Left lung (tissue), 10 donors: ENCODE data around the gene SELENBP1. TPM values are rescaled to one million over a fixed set of nuclear protein-coding genes. Genes with fewer than 3 reads are reported as not detected.

Experiments
- ATAC-seq: fragments of 200-7000 bp; cut with Tn5 transposase; one replicate; pipeline ENCODE4 v1.9.1; 2020; ENCODE audit warnings: moderate library complexity
- DNase-seq, 4 donors: peaks; one replicate each; pipeline ENCODE4 v3.0.0-alpha.2; 2013 to 2020
- H3K27ac ChIP-seq, 2 donors: fragments of 200-600 bp; sonication (generic) in 1 of 2; one replicate each; pipeline versions ENCODE4 v1.5.0 to v1.8.0; 2020 to 2021
- H3K27me3 ChIP-seq, 2 donors: fragments of 200-600 bp; sonication (generic) in 1 of 2; one replicate each; pipeline versions ENCODE4 v1.5.0 to v1.8.0; 2020 to 2021
- H3K36me3 ChIP-seq, 2 donors: fragments of 200-600 bp; sonication (generic) in 1 of 2; one replicate each; pipeline versions ENCODE4 v1.5.0 to v1.8.0; 2020 to 2021
- H3K4me1 ChIP-seq, 2 donors: fragments of 200-600 bp; one replicate each; pipeline ENCODE4 v1.8.0; 2021
- H3K4me3 ChIP-seq, 2 donors: fragments of 200-600 bp; sonication (generic) in 1 of 2; one replicate each; pipeline versions ENCODE4 v1.5.0 to v1.8.0; 2020 to 2021; ENCODE audit warnings: mild to moderate bottlenecking in 1 of 2
- H3K9me3 ChIP-seq, 2 donors: fragments of 200-600 bp; sonication (generic) in 1 of 2; one replicate each; pipeline versions ENCODE4 v1.5.0 to v1.8.0; 2020 to 2021
- intact Hi-C, 2 donors: fragments of 100-400 bp; cut with DNase I; formaldehyde crosslinking; loops; one replicate each; pipeline versions ENCODE4 v1.11.2 to v1.14.2; 2022
- polyA plus RNA-seq, 6 donors: library from polyadenylated mRNA; unstranded; fragments of 120-200 nt; gene quantifications; one replicate each; pipeline ENCODE4 v1.2.1, GENCODE V29; 2013; ENCODE audit not compliant: insufficient read length in 6 of 6
- total RNA-seq, 2 donors: library from RNA; stranded (reverse); fragmentation: NEBNext Ultra II Directional; extraction: Animal tissue kit (Norgen Biotek cat#: 25700); gene quantifications; one replicate each; pipeline ENCODE4 v1.2.1, GENCODE V29; 2021
- TF ChIP-seq, protein P1 (sequence below), 2 donors: fragments of 200-600 bp; sonication (generic) in 1 of 2; IDR thresholded peaks; one replicate each; pipeline versions ENCODE4 v1.5.0 to v1.8.0; 2021; ENCODE audit warnings: antibody characterized with exemption in 2 of 2
- donor health status: DM: no; HTN: yes; CAD: no.
- donor health status: DM: no; HTN: no; CAD: no.

The SELENBP1 gene
- total and polyA plus RNA-seq, 8 donors = 104 to 258 (median 143) TPM

DNA sequence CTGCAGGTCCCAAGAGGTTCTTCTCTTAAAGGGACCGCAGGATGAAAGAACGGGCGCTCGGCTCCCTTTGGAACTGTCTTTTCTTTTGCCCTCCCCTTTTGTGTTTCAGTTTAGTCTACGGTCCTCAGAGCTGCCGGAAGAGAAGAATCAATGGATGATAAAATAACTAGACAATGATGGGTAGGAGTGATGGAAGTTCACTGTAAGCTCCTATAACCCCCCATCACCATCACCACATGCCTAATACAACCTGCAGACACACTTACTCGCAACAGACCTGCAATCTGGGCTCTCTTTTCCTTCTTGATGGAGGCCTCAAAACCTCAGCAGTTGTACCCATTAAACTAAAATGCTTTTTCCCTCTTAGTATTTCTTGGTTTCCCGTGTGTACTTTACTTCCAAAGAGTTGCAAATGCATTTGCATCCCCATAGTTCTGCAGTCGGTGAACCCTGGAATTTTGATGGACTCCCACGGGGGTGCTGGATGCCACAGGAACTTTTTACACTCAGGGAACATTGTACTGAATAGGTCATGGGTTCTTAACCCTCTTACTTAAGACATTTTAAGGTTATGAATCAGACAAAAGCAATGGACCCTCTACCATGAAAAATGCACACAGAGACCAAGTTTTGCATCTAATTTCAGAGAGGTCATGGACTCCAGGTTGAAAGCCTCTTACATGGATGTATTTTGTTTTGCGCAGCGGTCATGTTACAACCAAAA is 24.8 kb downstream of the SELENBP1 start:
- intact Hi-C loops = no loop called here
- ATAC-seq (no peak), DNase-seq (no peak)
- peaks cover 0 to 9% of the 10 kb centered on the region in 2 donors for H3K9me3 ChIP-seq
- peaks cover 3 to 22% of the 10 kb centered on the region in 2 donors for H3K4me1 ChIP-seq
- no peaks in the 10 kb centered on the region for H3K27me3 ChIP-seq
- TF ChIP-seq, protein P1, sequence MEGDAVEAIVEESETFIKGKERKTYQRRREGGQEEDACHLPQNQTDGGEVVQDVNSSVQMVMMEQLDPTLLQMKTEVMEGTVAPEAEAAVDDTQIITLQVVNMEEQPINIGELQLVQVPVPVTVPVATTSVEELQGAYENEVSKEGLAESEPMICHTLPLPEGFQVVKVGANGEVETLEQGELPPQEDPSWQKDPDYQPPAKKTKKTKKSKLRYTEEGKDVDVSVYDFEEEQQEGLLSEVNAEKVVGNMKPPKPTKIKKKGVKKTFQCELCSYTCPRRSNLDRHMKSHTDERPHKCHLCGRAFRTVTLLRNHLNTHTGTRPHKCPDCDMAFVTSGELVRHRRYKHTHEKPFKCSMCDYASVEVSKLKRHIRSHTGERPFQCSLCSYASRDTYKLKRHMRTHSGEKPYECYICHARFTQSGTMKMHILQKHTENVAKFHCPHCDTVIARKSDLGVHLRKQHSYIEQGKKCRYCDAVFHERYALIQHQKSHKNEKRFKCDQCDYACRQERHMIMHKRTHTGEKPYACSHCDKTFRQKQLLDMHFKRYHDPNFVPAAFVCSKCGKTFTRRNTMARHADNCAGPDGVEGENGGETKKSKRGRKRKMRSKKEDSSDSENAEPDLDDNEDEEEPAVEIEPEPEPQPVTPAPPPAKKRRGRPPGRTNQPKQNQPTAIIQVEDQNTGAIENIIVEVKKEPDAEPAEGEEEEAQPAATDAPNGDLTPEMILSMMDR (IDR thresholded peaks at IDR 0.05) = no peak
- H3K36me3 ChIP-seq = peaks cover 0 to 25% of the 10 kb centered on the region in 2 donors
- H3K27ac ChIP-seq = peak overlapping the region; percentile 83 to 93
- peak overlapping the region; percentile 55 to 58 for H3K4me3 ChIP-seq

- H3K4me3 ChIP-seq = peak within 1 kb of the TSS; percentile 55 to 58
- peak; percentile 96 for ATAC-seq
- peak within 1 kb of the TSS; percentile 83 to 93 for H3K27ac ChIP-seq
- H3K36me3 ChIP-seq = peaks cover 0 to 33% of the 10 kb centered on the region in 2 donors
- intact Hi-C loops = no loop called here
- no peaks in the 10 kb centered on the region for H3K27me3 ChIP-seq
- TF ChIP-seq, protein P1 (IDR thresholded peaks at IDR 0.05) = no peak
- H3K9me3 ChIP-seq = peaks cover 0 to 9% of the 10 kb centered on the region in 2 donors
- peak; percentile 91 to 97 (median 96) for DNase-seq
- peaks cover 3 to 22% of the 10 kb centered on the region in 2 donors for H3K4me1 ChIP-seq
Observed at GRCh38 chr1:151346769-151347522, 25.6 kb downstream of the SELENBP1 start, which contains the start of gene RFX5. TSS of gene RFX5 (minus strand) at chr1:151347252. CDS start at chr1:151346320, 932 bp downstream.

GRCh38 chr1:151346082-151346768 is 26.3 kb downstream of the SELENBP1 start:
- H3K36me3 ChIP-seq = peaks cover 0 to 34% of the 10 kb centered on the region in 2 donors
- intact Hi-C loops = no loop called here
- TF ChIP-seq, protein P1 (IDR thresholded peaks at IDR 0.05) = no peak
- H3K4me3 ChIP-seq = peak overlapping the region; percentile 55 to 58
- no peak for DNase-seq
- peak overlapping the region; percentile 83 to 93 for H3K27ac ChIP-seq
- H3K9me3 ChIP-seq = peaks cover 0 to 6% of the 10 kb centered on the region in 2 donors
- no peaks in the 10 kb centered on the region for H3K27me3 ChIP-seq
- no peak for ATAC-seq
- peaks cover 3 to 22% of the 10 kb centered on the region in 2 donors for H3K4me1 ChIP-seq

DNA sequence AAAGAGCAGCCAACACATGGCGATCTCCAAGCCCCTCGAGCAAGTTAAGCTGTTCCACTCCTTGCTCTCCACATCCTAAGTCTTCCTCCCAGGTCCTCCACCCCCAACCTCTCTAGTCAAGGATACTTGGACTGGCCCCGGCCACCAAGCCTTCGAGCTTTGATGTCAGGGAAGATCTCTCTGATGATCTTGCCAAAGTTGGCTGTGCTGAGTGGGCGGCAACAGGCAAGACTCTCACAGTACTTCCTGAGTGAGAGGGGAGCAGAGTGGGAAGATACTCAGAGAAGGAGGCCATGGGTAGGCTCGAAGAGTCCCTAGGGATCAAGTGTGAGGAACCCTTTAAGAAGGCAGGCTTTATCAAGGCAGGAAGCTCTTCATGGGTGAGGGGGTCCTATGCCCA is 28.2 kb downstream of the SELENBP1 start:
- no peaks in the 10 kb centered on the region for H3K27me3 ChIP-seq
- H3K27ac ChIP-seq = no peak overlapping the region
- H3K9me3 ChIP-seq = no peaks in the 10 kb centered on the region
- peaks cover 3 to 29% of the 10 kb centered on the region in 2 donors for H3K4me1 ChIP-seq
- ATAC-seq (no peak), DNase-seq (no peak)
- H3K4me3 ChIP-seq = no peak overlapping the region
- intact Hi-C loops = no loop called here
- TF ChIP-seq, protein P1 (IDR thresholded peaks at IDR 0.05) = no peak
- H3K36me3 ChIP-seq = peaks cover 0 to 34% of the 10 kb centered on the region in 2 donors
